HL-60 (cell line): ENCODE results near the gene NKX6-2.

Experiments used
- DNase-seq, 2 experiments: peaks; one replicate each; pipeline ENCODE4 v3.0.0-alpha.2; 2010 to 2020; ENCODE audit warnings: low read depth in 1 of 2, low spot score in 1 of 2
- H3K27ac ChIP-seq: fragments of 250-450 bp; sonication (Bioruptor Pico); replicated peaks from 2 replicates; pipeline ENCODE4 v1.5.1; 2020; ENCODE audit warnings: mild to moderate bottlenecking, moderate library complexity
- H3K27me3 ChIP-seq: fragments of 250-450 bp; sonication (Bioruptor Pico); 2 replicates; pipeline ENCODE4 v1.5.1; 2021; ENCODE audit warnings: mild to moderate bottlenecking, moderate library complexity; ENCODE audit not compliant: insufficient read depth, poor library complexity, severe bottlenecking
- H3K4me3 ChIP-seq: replicated peaks from 2 replicates; pipeline ENCODE4 v1.5.1; 2011; ENCODE audit warnings: mild to moderate bottlenecking, control low read depth, low read length; ENCODE audit not compliant: insufficient read depth
- CTCF ChIP-seq: IDR thresholded peaks from one replicate; pipeline ENCODE4 v1.5.1; 2011; ENCODE audit warnings: low read length, control low read depth, inconsistent platforms; ENCODE audit not compliant: insufficient read depth
- GABPA ChIP-seq: IDR thresholded peaks from 2 replicates; pipeline ENCODE4 v1.6.1; 2012; ENCODE audit warnings: low read depth
- POLR2AphosphoS5 ChIP-seq: IDR thresholded peaks from 2 replicates; pipeline ENCODE4 v1.6.1; 2012; ENCODE audit warnings: low read depth
- REST ChIP-seq: IDR thresholded peaks from 2 replicates; pipeline ENCODE4 v1.6.1; 2012; ENCODE audit warnings: low read depth; ENCODE audit not compliant: insufficient replicate concordance
- SPI1 ChIP-seq: IDR thresholded peaks from 2 replicates; pipeline ENCODE4 v1.6.1; 2012; ENCODE audit warnings: low read depth, mild to moderate bottlenecking, borderline replicate concordance

NKX6-2 gene

GRCh38 chr10:132811891-132812481 lies 26.0 kb upstream of the NKX6-2 start:
- Histone ChIP-seq H3K4me3 (no peak overlapping the region), H3K27me3 (peaks cover 7% of the 10 kb centered on the region), H3K27ac (no peak overlapping the region)
- DNase-seq, result no peak
- TF ChIP-seq REST (no peak), GABPA (no peak), SPI1 (no peak), POLR2AphosphoS5 (no peak), CTCF (no peak)

- H3K4me3 ChIP-seq, result no peak overlapping the region
- TF ChIP-seq SPI1, result no peak
- TF ChIP-seq CTCF, result no peak
- TF ChIP-seq REST, result no peak
- DNase-seq, result no peak
- H3K27ac ChIP-seq, result no peak overlapping the region
- H3K27me3 ChIP-seq, result peaks cover 7% of the 10 kb centered on the region
These were observed 25.1 kb upstream of the NKX6-2 start for GRCh38 chr10:132810807-132811700.

GRCh38 chr10:132810141-132810806 lies 24.3 kb upstream of the NKX6-2 start:
- TF ChIP-seq REST (no peak), POLR2AphosphoS5 (no peak), SPI1 (no peak), CTCF (no peak), GABPA (no peak)
- no peak overlapping the region for H3K27ac ChIP-seq
- no peak for DNase-seq
- H3K27me3 ChIP-seq, result peaks cover 7% of the 10 kb centered on the region
- no peak overlapping the region for H3K4me3 ChIP-seq
